Measurements from ENCODE around the gene LCN6. TPM values are rescaled to one million over a fixed set of nuclear protein-coding genes. Genes with fewer than 3 reads are reported as not detected.

Gene LCN6
- total and polyA plus RNA-seq, 12 donors: 0.43 to 25.4 (median 2.2) TPM; not detected in 6

DNA sequence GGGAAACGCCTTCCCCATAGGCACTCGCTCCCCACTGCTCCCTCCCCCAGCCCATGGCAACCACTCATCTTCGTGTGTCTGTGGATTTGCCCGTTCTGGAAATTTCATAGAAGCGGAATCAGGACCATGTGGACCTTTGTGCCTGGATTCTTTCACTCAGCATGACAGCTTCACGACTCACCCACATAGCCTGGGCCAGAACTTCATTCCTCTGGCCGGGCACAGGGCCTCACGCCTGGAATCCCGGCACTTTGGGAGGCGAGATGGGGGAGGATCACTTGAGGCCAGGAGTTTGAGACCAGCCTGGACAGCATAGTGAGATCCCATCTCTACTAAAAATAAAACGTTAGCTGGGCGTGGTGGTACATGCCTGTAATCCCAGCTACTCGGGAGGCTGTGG lies 48.0 kb downstream of the LCN6 start:
- H3K27me3 ChIP-seq: peaks cover 13% of the 10 kb centered on the region
- TF ChIP-seq POLR2A (IDR thresholded peaks at IDR 0.05): no peak
- TF ChIP-seq, protein P1, sequence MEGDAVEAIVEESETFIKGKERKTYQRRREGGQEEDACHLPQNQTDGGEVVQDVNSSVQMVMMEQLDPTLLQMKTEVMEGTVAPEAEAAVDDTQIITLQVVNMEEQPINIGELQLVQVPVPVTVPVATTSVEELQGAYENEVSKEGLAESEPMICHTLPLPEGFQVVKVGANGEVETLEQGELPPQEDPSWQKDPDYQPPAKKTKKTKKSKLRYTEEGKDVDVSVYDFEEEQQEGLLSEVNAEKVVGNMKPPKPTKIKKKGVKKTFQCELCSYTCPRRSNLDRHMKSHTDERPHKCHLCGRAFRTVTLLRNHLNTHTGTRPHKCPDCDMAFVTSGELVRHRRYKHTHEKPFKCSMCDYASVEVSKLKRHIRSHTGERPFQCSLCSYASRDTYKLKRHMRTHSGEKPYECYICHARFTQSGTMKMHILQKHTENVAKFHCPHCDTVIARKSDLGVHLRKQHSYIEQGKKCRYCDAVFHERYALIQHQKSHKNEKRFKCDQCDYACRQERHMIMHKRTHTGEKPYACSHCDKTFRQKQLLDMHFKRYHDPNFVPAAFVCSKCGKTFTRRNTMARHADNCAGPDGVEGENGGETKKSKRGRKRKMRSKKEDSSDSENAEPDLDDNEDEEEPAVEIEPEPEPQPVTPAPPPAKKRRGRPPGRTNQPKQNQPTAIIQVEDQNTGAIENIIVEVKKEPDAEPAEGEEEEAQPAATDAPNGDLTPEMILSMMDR (IDR thresholded peaks at IDR 0.05): no peak
- H3K36me3 ChIP-seq (replicated peaks in 1 of 2): no peaks in the 10 kb centered on the region
- 69 to 77% (median 71%) methylated on average over 13 of the region's 13 CpGs for WGBS, 4 donors
- intact Hi-C loops (cut with DNase I): no loop called here
- H3K4me1 ChIP-seq (replicated peaks in 1 of 2): no peaks in the 10 kb centered on the region
- H3K27ac ChIP-seq: no peak overlapping the region
- DNase-seq: no peak
- H3K4me3 ChIP-seq: no peak overlapping the region
- no peaks in the 10 kb centered on the region for H3K9me3 ChIP-seq (replicated peaks in 1 of 3)

- no peaks in the 10 kb centered on the region for H3K9me3 ChIP-seq (replicated peaks in 1 of 3)
- intact Hi-C loops (cut with DNase I): no loop called here
- no peak overlapping the region for H3K4me3 ChIP-seq
- peaks cover 0 to 3% of the 10 kb centered on the region in 2 donors for H3K4me1 ChIP-seq (replicated peaks in 1 of 2)
- no peak for DNase-seq
- H3K27ac ChIP-seq: no peak overlapping the region
- H3K27me3 ChIP-seq: peaks cover 13% of the 10 kb centered on the region
- 84 to 91% (median 85%) methylated on average over 10 to 11 of the region's 11 CpGs for WGBS, 4 donors
- no peaks in the 10 kb centered on the region for H3K36me3 ChIP-seq (replicated peaks in 1 of 2)
- TF ChIP-seq, protein P1 (IDR thresholded peaks at IDR 0.05): no peak
- no peak for TF ChIP-seq POLR2A (IDR thresholded peaks at IDR 0.05)
Observed at GRCh38 chr9:136698635-136699246, 49.6 kb downstream of the LCN6 start.

- no peaks in the 10 kb centered on the region for H3K36me3 ChIP-seq (replicated peaks in 1 of 2)
- no peak overlapping the region for H3K27ac ChIP-seq
- intact Hi-C loops (cut with DNase I): no loop called here
- no peak overlapping the region for H3K4me3 ChIP-seq
- TF ChIP-seq, protein P1 (IDR thresholded peaks at IDR 0.05): no peak
- no peak for TF ChIP-seq POLR2A (IDR thresholded peaks at IDR 0.05)
- peaks cover 0 to 3% of the 10 kb centered on the region in 2 donors for H3K4me1 ChIP-seq (replicated peaks in 1 of 2)
- peak in 1 of 7 donors; percentile 48 for DNase-seq
- no peaks in the 10 kb centered on the region for H3K9me3 ChIP-seq (replicated peaks in 1 of 3)
- 53 to 69% (median 58%) methylated on average over 20 of the region's 20 CpGs for WGBS, 4 donors
- peaks cover 13% of the 10 kb centered on the region for H3K27me3 ChIP-seq
Observed at GRCh38 chr9:136697821-136698526, 50.4 kb downstream of the LCN6 start.

DNA sequence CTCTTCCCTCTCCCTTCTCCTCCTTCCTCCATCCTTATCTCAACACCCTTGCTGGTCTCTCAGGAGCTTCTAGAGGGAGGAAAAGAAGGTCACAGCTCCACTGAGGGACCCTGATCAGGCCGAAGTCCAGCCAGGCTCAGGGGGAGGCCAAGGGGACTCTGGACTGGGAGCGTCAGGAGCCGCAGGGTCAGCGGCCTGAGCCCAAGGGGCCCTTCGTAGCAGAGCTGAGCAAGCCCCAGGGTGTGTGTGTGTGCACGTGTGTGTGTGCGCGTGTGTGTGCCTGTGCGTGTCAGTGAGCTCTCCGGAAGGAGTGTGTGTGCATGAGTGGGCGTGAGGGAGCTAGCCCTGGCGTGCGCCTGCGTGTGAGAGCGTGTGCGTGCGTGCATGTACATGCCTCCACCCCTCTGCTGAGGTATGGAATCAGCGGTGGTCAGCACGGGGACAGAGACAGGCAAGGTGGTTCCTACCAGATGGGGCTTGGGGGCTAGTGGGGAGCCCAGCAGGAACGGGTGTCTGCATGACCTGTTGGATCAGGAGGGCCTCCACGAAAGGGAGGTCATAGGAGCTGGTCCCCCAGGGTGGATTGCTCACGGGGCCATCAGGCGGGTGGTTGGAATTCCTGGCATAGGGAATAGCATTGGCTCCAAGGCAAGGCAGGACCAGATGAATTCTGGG lies 51.0 kb downstream of the LCN6 start:
- no peak overlapping the region for H3K4me3 ChIP-seq
- no peaks in the 10 kb centered on the region for H3K36me3 ChIP-seq (replicated peaks in 1 of 2)
- H3K27ac ChIP-seq: no peak overlapping the region
- no peak for DNase-seq
- TF ChIP-seq, protein P1 (IDR thresholded peaks at IDR 0.05): no peak
- TF ChIP-seq POLR2A (IDR thresholded peaks at IDR 0.05): no peak
- H3K4me1 ChIP-seq (replicated peaks in 1 of 2): peaks cover 0 to 3% of the 10 kb centered on the region in 2 donors
- H3K27me3 ChIP-seq: peaks cover 13% of the 10 kb centered on the region
- intact Hi-C loops (cut with DNase I): no loop called here
- WGBS, 4 donors: 54 to 71% (median 61%) methylated on average over 11 to 23 of the region's 23 CpGs
- no peaks in the 10 kb centered on the region for H3K9me3 ChIP-seq (replicated peaks in 1 of 3)
